HFFc6 (cell line): ENCODE results near the gene ZFAND6. TPM values are rescaled to one million over a fixed set of nuclear protein-coding genes. Genes with fewer than 3 reads are reported as not detected.

ENCODE experiments used
- DNase-seq: peaks from one replicate; pipeline ENCODE4 v3.0.0-alpha.2; 2018
- H3K27ac Mint-ChIP-seq: 2 replicates; pipeline ENCODE4 v1.8.0; 2020; ENCODE audit warnings: mild to moderate bottlenecking, mixed read lengths
- H3K27me3 Mint-ChIP-seq: 2 replicates; pipeline ENCODE4 v1.8.0; 2021; ENCODE audit warnings: mild to moderate bottlenecking, moderate library complexity, mixed read lengths; ENCODE audit not compliant: insufficient read depth
- H3K36me3 Mint-ChIP-seq: 2 replicates; pipeline ENCODE4 v1.8.0; 2021; ENCODE audit warnings: low read depth, mixed read lengths
- H3K4me1 Mint-ChIP-seq: 2 replicates; pipeline ENCODE4 v1.8.0; 2020; ENCODE audit warnings: low read depth, mixed read lengths
- H3K4me3 Mint-ChIP-seq: 2 replicates; pipeline ENCODE4 v1.8.0; 2020; ENCODE audit warnings: mild to moderate bottlenecking, moderate library complexity, mixed read lengths
- H3K9me3 Mint-ChIP-seq: 2 replicates; pipeline ENCODE4 v1.8.0; 2020; ENCODE audit warnings: mild to moderate bottlenecking, mixed read lengths
- CTCF ChIP-seq: fragments of 200-600 bp; sonication (generic); IDR thresholded peaks from 2 replicates; pipeline ENCODE4 v1.5.0; 2021; ENCODE audit warnings: antibody characterized with exemption, mild to moderate bottlenecking
- total RNA-seq, 6 experiments: library from RNA; stranded (reverse); fragmentation: NEBNext Ultra II Directional; extraction: Animal tissue kit (Norgen Biotek cat#: 25700); gene quantifications; 2 replicates in 1 of 6; 3 replicates in 5 of 6; pipeline ENCODE4 v1.2.3, GENCODE V29; 2021

Gene ZFAND6
- total RNA-seq, 6 experiments from 2014 or later = 49.0 to 62.6 (median 57.6) TPM

- Mint-ChIP-seq H3K4me1 (peaks cover 47% of the 10 kb centered on the region), H3K9me3 (no peaks in the 10 kb centered on the region), H3K4me3 (peak overlapping the region; percentile 44), H3K36me3 (0 out of 2 replicates have a peak, but pooled peaks cover 9% of the 10 kb centered on the region), H3K27ac (peak overlapping the region; percentile 54), H3K27me3 (no peaks in the 10 kb centered on the region; the same call in 1 of the 2 replicates)
- no peak for TF ChIP-seq CTCF
- DNase-seq = no peak
Measured at GRCh38 chr15:80076321-80077318, 17.1 kb downstream of the ZFAND6 start.

- no peak for TF ChIP-seq CTCF
- no peak overlapping the region for H3K27ac Mint-ChIP-seq
- no peak overlapping the region for H3K4me3 Mint-ChIP-seq
- no peak for DNase-seq
- H3K4me1 Mint-ChIP-seq = peaks cover 23% of the 10 kb centered on the region
- no peaks in the 10 kb centered on the region for H3K9me3 Mint-ChIP-seq
- H3K36me3 Mint-ChIP-seq = 0 out of 2 replicates have a peak, but pooled peaks cover 4% of the 10 kb centered on the region
- no peaks in the 10 kb centered on the region for H3K27me3 Mint-ChIP-seq
Measured at GRCh38 chr15:80081390-80081789, 21.9 kb downstream of the ZFAND6 start.

GRCh38 chr15:80087104-80087503 is 27.6 kb downstream of the ZFAND6 start:
- Mint-ChIP-seq H3K4me1 (peaks cover 39% of the 10 kb centered on the region), H3K9me3 (no peaks in the 10 kb centered on the region), H3K27me3 (no peaks in the 10 kb centered on the region), H3K27ac (no peak overlapping the region), H3K36me3 (peaks cover 6% of the 10 kb centered on the region), H3K4me3 (no peak overlapping the region)
- no peak for DNase-seq
- peak; percentile 55 for TF ChIP-seq CTCF

- no peak overlapping the region for H3K27ac Mint-ChIP-seq
- no peaks in the 10 kb centered on the region for H3K9me3 Mint-ChIP-seq
- H3K4me1 Mint-ChIP-seq = peaks cover 37% of the 10 kb centered on the region
- no peak for DNase-seq
- H3K4me3 Mint-ChIP-seq = no peak overlapping the region
- no peak for TF ChIP-seq CTCF
- H3K36me3 Mint-ChIP-seq = peaks cover 6% of the 10 kb centered on the region
- H3K27me3 Mint-ChIP-seq = no peaks in the 10 kb centered on the region
Measured at GRCh38 chr15:80090041-80090440, 30.6 kb downstream of the ZFAND6 start.

- H3K4me3 Mint-ChIP-seq = no peak overlapping the region
- peak; percentile 74 for TF ChIP-seq CTCF
- DNase-seq = no peak
- H3K27ac Mint-ChIP-seq = no peak overlapping the region
- H3K9me3 Mint-ChIP-seq = no peaks in the 10 kb centered on the region
- peaks cover 6% of the 10 kb centered on the region for H3K36me3 Mint-ChIP-seq
- H3K27me3 Mint-ChIP-seq = no peaks in the 10 kb centered on the region
- peaks cover 37% of the 10 kb centered on the region for H3K4me1 Mint-ChIP-seq
Measured at GRCh38 chr15:80090879-80091503, 31.5 kb downstream of the ZFAND6 start.
